Hepatocyte (in vitro differentiated cells): ENCODE data around the gene SLC6A17.

Experiments used
- EZH2phosphoT487 ChIP-seq: fragments of 200-600 bp; sonication (generic); IDR thresholded peaks from one replicate; pipeline ENCODE4 v1.6.1; 2018; ENCODE audit warnings: antibody characterized with exemption, mild to moderate bottlenecking, low read depth, moderate library complexity; ENCODE audit not compliant: unreplicated experiment, severe bottlenecking
- TF ChIP-seq, protein P1 (sequence below): fragments of 200-600 bp; sonication (generic); IDR thresholded peaks from 2 replicates; pipeline ENCODE4 v1.5.1; 2016; ENCODE audit warnings: antibody characterized with exemption, mild to moderate bottlenecking; ENCODE audit not compliant: poor library complexity

DNA sequence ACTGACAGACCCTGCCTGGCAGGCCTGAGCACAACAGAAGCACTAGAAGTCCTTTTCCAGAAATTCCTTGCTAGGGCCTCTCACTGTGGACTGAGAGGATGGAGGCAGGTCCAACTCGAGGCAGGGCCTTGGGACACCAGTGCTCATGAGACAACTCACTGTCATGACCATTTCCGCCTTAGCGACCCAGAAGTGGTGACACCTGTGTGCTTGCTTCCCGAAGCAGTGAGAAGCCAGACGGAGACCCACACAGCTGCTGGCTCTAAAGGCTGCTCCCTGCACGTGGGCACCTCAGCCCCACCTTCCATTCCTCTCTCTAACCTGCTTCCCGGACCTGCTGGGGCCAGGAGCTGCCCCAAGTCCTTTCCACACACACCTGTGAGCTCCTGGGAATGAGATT, 92.9 kb downstream of the SLC6A17 start:
- TF ChIP-seq, protein P1, sequence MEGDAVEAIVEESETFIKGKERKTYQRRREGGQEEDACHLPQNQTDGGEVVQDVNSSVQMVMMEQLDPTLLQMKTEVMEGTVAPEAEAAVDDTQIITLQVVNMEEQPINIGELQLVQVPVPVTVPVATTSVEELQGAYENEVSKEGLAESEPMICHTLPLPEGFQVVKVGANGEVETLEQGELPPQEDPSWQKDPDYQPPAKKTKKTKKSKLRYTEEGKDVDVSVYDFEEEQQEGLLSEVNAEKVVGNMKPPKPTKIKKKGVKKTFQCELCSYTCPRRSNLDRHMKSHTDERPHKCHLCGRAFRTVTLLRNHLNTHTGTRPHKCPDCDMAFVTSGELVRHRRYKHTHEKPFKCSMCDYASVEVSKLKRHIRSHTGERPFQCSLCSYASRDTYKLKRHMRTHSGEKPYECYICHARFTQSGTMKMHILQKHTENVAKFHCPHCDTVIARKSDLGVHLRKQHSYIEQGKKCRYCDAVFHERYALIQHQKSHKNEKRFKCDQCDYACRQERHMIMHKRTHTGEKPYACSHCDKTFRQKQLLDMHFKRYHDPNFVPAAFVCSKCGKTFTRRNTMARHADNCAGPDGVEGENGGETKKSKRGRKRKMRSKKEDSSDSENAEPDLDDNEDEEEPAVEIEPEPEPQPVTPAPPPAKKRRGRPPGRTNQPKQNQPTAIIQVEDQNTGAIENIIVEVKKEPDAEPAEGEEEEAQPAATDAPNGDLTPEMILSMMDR: no peak
- TF ChIP-seq EZH2phosphoT487: no peak
